ENCODE data around the gene ATG16L1.

The ATG16L1 gene

DNA sequence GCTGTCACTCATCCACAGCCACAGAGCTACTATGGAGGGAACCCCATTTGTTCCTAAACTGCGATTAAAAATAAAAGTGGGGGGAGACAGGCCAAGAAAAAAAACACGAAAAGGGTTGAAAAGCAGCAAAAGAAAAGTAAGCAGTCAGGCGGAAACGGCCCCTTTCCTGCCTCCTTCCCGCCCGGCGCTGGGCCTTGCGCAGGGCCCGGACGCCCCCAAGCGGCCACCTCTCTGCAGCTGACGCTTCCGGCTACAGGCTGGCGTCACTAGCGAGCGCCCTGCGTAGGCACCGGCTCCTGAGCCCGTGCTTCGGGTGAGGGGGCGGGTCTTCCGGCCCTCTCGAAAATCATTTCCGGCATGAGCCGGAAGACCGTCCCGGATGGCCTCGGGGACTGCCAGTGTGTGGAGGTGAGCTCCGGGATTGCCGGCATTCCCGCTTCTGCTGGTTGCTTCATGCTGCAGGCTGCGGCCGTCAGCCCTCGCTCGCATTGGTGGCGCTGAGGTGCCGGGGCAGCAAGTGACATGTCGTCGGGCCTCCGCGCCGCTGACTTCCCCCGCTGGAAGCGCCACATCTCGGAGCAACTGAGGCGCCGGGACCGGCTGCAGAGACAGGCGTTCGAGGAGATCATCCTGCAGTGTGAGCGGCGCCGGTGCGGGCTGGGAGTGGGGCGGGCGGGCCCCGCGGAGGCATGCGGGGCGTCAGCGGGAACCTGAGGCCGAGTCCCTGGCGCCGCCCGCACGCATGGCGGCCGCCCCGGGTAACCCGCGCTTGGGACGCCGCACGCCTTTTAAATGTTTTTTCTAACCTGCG, at the start of gene ATG16L1:
Gene ATG16L1, plus strand, starts transcription at position 368 of the 811 bp plus-strand sequence. Its CDS starts 155 bp downstream, at position 523.
- peak; percentile 88 to 89 for DNase-seq (ENCODE audit: low read depth in 2 of 2)

- DNase-seq (ENCODE audit: low read depth in 2 of 2): no peak
Observed at GRCh38 chr2:233202531-233202944, 48.9 kb upstream of the ATG16L1 start.

GRCh38 chr2:233203060-233203459, 48.4 kb upstream of the ATG16L1 start:
- DNase-seq (ENCODE audit: low read depth in 2 of 2): no peak

- DNase-seq (ENCODE audit: low read depth in 2 of 2): no peak
Observed at GRCh38 chr2:233204286-233204936, 47.1 kb upstream of the ATG16L1 start.

DNA sequence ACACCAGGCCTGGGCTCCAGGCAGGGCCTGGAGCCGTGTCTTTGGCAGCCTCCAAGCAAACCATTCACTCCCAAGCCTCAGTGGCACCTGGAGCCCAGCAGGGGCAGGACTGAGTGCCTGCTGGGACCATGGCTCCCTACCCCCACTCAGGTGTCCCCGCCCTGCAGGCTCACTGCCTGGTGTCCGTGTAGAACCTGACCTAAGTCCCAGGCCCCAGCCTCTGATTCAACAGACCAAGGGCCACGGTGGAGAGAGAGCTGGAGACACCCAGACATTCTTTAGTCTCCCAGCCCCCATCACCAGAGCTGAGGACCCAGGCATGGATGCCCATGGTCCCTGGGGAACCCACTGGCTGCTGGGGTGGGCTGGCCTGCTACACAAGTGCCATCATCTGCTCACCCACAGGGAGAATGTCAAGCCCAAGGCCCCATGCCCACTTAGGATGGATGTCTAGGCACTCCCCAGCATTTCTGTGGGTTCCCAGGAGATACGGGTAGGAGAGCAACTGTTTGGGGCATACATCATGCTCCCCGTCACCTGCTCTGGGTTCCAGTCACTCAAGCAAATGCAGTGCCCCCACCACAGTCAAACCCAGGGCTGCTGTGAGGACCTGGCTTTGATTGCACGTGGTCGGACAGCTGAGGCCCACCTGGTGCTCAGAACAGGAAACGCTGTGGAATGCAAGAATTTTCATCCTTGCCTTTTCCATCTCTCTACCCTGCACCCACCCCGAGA, 42.9 kb upstream of the ATG16L1 start:
- DNase-seq (ENCODE audit: low read depth in 2 of 2): no peak

- DNase-seq (ENCODE audit: low read depth in 2 of 2): no peak
Observed at GRCh38 chr2:233209117-233209532, 42.3 kb upstream of the ATG16L1 start.

GRCh38 chr2:233209533-233210171, 41.8 kb upstream of the ATG16L1 start:
- DNase-seq (ENCODE audit: low read depth in 2 of 2): peak; percentile 8 to 22

DNA sequence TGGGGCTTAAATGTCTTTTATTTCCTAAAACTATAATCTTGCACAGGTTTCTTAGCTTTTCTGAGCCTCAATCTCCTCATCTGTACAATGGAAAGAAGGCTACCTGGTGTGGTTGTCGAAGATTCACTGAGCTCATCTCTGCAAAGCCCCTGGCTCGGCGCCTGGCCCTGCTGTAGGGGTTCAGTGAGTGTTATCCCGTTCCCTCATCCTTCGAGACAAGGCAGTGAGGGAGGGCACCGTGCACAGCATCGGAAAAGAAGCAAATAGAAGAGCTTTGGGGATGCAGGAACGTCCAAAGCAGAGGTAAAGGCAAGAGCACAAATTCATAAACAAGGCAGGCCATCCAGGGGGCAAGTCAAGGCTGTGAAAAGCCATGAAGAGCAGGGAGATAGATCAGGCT, 41.2 kb upstream of the ATG16L1 start:
- no peak for DNase-seq (ENCODE audit: low read depth in 2 of 2)

DNA sequence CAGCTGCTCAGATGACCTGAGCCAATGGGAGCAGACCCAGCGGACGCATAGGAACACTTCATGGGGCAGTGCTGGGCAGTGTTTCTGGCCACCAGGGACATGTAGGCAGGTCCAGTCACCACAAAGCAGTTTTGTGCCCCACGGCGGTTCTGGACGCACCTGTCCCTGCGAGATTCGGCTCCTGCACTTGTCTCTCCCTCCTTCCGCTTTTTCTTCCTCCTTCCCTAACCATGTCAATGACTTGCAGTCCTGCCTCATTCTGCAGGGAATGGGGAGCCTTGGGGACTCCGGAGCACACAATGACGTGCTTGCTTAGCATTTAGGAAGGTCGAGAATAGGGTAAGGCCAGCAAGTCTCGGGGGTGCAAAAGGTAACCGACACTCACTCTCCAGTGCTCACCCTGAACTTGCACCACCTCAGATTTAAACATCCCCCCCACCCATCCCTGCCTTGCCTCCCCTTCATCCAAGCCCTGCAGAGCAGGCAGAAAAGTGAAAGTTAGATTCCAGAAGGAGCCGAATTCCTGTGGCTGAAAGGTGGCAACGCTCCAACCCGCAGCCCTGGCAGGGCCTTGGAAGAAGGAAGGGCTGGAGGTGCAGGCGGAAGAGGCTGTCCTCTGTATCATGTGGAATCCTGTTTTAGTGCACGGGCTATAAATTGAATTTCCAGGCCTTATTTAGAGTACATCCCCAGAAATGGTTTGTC, 40.5 kb upstream of the ATG16L1 start:
- peak; percentile 84 to 86 for DNase-seq (ENCODE audit: low read depth in 2 of 2)

DNA sequence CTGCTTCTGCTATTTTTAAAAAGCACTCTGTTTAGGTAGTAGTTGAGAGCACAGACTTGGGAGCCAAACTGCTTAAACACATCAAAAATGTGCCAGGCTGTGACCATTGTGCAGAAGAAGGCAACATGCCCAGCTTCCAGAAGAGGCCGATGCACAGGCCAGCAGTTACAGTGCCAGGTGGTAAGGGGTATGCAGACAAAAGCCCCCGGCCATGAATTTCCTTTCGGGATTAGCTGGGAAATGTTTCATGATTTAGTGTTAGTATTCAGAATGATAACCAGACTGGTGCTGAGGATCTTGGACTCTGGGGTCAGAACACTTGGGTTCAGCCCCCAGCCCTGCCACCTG, 40.0 kb upstream of the ATG16L1 start:
- DNase-seq (ENCODE audit: low read depth in 2 of 2): no peak

DNA sequence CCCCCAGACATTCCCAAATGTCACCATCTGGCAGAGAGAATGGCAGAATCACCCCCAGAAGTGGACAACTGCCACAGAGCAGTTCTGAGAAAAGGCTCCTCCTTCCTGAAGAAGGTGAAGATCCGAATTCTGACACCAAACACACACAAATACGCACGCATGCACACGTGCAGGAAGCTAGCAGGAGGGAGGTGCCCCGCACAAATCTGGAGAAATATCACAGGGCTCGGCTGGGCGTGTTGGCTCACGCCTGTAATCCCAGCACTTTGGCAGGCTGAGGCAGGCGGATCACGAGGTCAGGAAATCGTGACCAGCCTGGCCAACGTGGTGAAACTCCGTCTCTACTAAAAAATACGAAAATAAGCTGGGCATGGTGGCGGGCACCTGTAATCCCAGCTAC, 38.5 kb upstream of the ATG16L1 start:
- no peak for DNase-seq (ENCODE audit: low read depth in 2 of 2)

DNA sequence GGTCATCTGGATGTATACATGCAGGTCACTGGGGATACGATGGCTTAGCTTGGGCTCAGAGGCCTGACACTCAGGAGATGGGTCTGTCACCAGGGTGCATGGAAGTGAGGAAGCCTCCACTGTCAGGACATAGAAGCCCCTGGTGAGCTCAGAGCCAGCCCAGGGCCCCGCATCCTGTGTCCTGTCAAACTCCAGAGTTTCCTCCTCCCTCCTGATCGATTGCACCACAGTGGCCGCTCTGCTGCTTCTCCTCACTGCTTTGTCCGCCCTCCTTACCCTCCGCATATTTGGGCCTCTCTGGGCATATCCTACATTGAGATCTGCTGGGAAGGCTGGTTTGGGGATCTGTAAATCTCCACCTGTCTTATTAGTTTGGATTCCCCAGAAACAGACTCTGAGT, 37.5 kb upstream of the ATG16L1 start:
- DNase-seq (ENCODE audit: low read depth in 2 of 2): no peak

- DNase-seq (ENCODE audit: low read depth in 2 of 2): no peak
Observed at GRCh38 chr2:233217892-233218377, 33.5 kb upstream of the ATG16L1 start.

GRCh38 chr2:233218836-233219235, 32.6 kb upstream of the ATG16L1 start:
- no peak for DNase-seq (ENCODE audit: low read depth in 2 of 2)

DNA sequence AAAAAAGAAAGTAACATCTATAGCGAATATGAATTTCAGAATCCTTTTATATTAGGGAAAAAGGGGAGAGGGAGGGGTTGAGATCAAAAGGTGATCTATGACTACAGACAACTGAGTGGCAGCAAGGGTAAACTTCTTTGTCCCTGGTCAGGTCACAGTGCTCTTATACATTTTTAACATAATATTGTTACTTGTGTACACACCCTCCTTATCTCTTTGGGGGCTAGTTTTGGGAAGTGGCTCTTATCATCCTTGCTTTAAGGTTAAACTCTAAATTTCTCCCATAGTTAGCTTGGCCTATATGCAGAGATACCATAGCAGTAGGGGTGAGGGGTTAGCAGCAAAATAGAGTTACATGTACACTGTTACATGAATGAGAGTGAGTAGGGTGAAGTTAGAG, 31.6 kb upstream of the ATG16L1 start:
- no peak for DNase-seq (ENCODE audit: low read depth in 2 of 2)

GRCh38 chr2:233221378-233222063, 30.0 kb upstream of the ATG16L1 start:
- DNase-seq (ENCODE audit: low read depth in 2 of 2): no peak

DNA sequence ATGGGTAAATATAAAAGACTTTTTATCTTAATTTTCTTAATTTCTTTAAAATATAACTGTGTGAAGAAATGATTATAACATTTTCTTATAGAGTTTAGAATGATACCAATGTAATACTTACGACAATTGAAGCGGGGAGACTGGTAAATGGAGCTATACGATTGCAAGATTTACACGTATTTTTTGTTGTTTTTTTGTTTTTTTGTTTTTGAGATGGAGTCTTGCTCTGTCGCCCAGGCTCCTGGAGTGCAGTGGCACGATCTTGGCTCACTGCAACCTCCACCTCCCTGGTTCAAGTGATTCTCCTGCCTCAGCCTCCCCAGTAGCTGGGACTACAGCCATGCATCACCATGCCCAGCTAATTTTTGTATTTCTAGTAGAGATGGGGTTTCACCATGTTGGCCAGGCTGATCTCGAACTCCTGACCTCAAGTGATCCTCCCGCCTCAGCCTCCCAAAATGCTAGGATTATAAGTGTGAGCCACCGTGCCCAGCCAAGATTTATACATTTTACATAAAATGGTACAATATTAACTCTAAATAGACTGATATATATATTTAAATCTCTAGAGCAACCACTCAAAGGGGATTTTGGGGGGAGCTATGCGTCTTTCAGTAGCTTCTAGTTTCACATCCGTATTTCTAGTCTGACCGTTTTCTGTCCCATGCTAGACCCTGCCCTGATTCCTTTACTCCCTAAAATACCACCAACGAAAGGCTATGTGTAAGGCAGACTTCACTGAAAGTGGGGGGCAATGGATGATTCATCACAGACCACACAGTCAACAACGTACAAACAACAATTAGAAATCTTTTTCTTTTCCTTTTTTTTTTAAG, 28.2 kb upstream of the ATG16L1 start:
- DNase-seq (ENCODE audit: low read depth in 2 of 2): no peak

- no peak for DNase-seq (ENCODE audit: low read depth in 2 of 2)
Observed at GRCh38 chr2:233225230-233226068, 26.0 kb upstream of the ATG16L1 start.

GRCh38 chr2:233226511-233227031, 24.9 kb upstream of the ATG16L1 start:
- DNase-seq (ENCODE audit: low read depth in 2 of 2): no peak
